Measurements from ENCODE around the gene DR1.

Gene DR1

GRCh38 chr1:93395195-93395594 lies 49.5 kb downstream of the DR1 start:
- no peak for DNase-seq

GRCh38 chr1:93399781-93400180 lies 54.1 kb downstream of the DR1 start:
- DNase-seq = no peak

- DNase-seq = no peak
These were observed 62.5 kb downstream of the DR1 start for GRCh38 chr1:93408203-93408602.

GRCh38 chr1:93411000-93411399 lies 65.3 kb downstream of the DR1 start:
- no peak for DNase-seq

GRCh38 chr1:93414749-93415148 lies 69.0 kb downstream of the DR1 start:
- no peak for DNase-seq

- DNase-seq = no peak
These were observed 69.6 kb downstream of the DR1 start for GRCh38 chr1:93415296-93415695.

GRCh38 chr1:93416183-93416582 lies 70.5 kb downstream of the DR1 start:
- DNase-seq = no peak

Data from NCI-H2171 treated with DMSO at 0.1 percent for 48 hours (cell line).